Right ventricle myocardium inferior (tissue), 1 donor: Measurements from ENCODE around the gene DDX11. TPM values are rescaled to one million over a fixed set of nuclear protein-coding genes. Genes with fewer than 3 reads are reported as not detected.
"Not testable (repeated sequence)": the region's sequence is repeated elsewhere in the genome, so short reads cannot be mapped to it uniquely, and the experiment has no call there.

Experiments used
- ATAC-seq: fragments of 200-7000 bp; cut with Tn5 transposase; one replicate; pipeline ENCODE4 v1.9.1; 2020; ENCODE audit warnings: mild to moderate bottlenecking, moderate library complexity
- DNase-seq: peaks from one replicate; pipeline ENCODE4 v3.0.0; 2021; ENCODE audit errors: missing footprints
- intact Hi-C: fragments of 100-400 bp; cut with DNase I; formaldehyde crosslinking; loops from one replicate; pipeline ENCODE4 v1.11.0; 2022
- long read RNA-seq: library from polyadenylated mRNA; unstranded; transcript quantifications from one replicate; pipeline ENCODE4 v2.0.0, GENCODE V29; 2021
- total RNA-seq: library from RNA; stranded (reverse); fragmentation: NEBNext Ultra II Directional; extraction: Animal tissue kit (Norgen Biotek cat#: 25700); gene quantifications from one replicate; pipeline ENCODE4 v1.2.1, GENCODE V29; 2021
- donor health status: DM: no; HTN: yes; CAD: no; lungs with severe emphysema.

DDX11 gene
- 6.5 TPM for total RNA-seq
- long read RNA-seq, partial matches to known transcripts, result 0 of 3 reads
- long read RNA-seq, other reads (novel, unspliced or antisense), result 3 of 3 reads

DNA sequence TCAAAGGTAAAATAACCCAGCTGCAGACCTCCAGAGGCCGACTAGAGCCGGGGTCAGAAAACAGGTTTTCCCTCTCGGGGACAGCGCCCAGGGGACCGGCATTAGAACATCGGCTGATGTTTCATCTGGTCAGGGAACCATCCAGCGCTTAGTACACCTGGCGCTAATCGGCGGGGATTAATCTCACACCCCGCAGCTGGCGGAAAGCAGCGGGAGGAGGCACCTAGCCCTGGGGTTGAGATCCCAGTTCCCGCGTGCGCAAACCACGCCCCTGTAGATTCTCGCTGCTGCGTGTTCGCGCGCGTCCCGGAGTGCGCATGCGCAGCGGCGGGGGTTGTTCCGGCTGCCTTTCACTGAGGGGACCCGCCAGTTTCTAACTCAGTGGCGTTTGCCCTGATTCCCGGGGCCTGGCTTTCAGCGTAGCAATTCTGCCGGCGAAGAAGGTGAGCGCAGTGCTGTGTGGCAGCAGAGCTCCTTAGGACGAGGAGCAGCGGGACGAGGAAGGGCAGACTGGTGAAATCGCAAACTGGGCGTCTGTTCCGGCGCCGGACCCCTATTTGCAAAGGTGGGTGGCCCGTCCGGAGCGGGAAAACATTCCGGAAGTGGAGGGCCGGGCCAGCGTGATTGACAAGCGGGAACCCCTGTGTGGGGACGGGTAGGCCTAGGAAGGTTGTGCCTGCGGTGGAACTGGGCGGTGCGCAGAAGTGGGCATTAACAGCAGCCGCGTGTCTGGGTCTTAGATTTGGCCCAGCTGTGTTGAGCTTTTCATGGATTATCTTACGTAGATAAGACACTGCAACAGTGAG, at the start of gene DDX11:
TSS of gene DDX11 (plus strand) at position 334 of the 806 bp plus-strand sequence. CDS start 4,534 bp downstream, outside the sequence.
- intact Hi-C loops, result not testable (repeated sequence)
- peak; percentile 94 for DNase-seq
- peak; percentile 97 for ATAC-seq

DNA sequence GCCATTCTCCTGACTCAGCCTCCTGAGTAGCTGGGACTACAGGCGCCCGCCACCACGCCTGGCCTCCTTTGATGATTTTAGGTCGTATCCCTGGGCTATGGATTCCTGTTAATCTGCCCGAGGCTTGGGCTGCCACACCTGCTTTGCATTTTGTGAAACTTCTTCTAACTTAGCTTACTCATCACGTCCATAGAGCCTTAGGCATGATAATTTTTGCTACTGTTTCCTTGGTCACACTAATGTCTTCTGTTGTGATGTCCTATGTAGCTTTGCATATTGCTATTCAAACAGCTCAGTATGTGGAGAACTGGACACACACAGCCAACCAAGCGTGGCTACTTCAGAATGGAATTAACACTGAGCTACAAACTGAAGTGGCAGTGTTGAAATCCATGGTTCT, 47.5 kb upstream of the DDX11 start:
- DNase-seq (no peak), ATAC-seq (no peak)
- intact Hi-C loops, result no loop called here

DNA sequence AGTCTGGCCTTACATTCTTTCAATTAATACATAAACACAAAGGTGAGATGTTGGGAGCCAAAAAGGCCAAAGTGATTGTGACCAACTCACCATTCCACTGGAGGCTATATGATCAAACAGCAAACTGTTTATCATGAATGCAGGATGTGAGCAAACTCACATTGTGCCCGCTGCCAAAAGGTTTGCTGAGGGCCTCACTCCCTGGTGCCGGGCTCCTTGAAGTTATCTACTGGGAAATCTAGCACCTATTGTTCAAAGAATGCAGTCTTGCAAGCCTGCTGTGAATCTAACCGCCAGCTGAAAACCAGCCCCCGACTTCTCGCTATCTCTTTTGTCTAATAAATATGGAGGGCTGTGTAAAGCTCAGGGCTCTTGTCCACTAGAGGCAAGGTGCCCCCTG, 46.7 kb upstream of the DDX11 start:
- intact Hi-C loops, DNase-seq, ATAC-seq: not testable (repeated sequence)

DNA sequence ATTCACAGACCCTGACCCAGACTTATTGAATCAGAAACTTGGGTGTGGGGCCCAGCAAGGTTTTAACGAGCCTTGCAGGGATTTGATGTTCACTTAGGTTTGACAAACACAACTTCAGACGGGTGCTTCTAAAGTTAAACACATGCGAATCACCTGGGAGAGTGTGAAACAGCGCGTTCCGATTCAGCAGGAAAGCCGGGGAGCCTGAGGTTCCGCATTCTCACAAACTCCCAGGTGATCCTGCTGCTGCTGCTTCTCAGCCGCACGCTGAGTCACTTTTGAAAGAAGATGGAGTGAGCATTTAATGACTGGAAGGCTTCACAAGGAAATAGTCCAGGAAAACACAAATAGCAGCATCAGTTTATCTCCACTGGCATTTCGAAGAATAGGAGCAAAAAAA, 44.2 kb upstream of the DDX11 start:
- intact Hi-C loops, result no loop called here
- ATAC-seq (no peak), DNase-seq (no peak)

DNA sequence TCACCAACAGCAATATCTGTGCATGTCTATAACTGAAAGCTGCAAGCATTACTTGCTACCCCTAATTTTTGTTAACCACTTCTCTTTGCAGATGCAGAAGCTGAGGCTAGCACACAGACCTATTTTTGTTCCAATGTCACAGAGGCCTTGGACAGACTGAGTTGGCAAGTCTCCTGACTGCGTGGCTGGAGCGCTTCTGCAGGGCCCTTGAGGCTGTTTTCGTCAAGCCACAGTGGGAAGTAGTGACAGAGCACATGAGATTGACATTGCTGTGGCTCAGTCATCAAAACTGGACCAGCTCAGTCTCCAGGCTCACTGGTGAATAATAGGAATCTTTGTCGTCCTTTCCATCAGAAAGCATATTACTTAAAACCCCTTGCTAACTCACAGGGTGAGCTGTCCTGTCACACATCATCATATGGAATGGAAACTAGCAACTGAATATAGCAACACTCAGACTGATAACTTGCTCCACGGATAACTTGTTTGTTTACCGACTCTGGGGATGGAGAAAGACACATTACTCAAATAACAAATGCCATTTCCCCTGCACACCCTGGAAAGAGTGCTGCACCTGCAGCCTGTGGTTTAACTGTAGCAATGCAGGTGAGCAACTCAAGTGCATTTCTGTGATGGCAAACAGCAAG, 43.6 kb upstream of the DDX11 start:
- ATAC-seq, result peak; percentile 93
- DNase-seq, result no peak
- intact Hi-C loops, result no loop called here

DNA sequence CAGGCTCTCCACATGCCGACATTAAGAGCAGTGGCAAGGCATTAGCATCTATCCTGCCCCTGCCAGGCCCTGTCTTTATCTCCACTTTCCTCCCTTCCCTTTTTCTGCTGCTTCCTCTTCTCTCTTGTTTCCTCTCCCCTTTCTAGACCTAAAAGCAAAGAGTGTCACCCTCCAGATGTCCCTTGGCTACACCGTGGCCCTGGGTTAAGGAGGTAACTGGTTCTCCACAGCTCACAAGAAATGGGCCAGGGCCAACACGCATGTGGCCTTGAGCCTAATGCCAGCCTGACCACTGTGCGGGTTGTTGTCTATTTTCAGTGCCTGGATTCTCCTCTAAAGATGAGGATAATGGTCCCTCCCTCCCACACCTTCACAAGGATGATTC, 41.7 kb upstream of the DDX11 start:
- ATAC-seq, result no peak
- intact Hi-C loops, result no loop called here

DNA sequence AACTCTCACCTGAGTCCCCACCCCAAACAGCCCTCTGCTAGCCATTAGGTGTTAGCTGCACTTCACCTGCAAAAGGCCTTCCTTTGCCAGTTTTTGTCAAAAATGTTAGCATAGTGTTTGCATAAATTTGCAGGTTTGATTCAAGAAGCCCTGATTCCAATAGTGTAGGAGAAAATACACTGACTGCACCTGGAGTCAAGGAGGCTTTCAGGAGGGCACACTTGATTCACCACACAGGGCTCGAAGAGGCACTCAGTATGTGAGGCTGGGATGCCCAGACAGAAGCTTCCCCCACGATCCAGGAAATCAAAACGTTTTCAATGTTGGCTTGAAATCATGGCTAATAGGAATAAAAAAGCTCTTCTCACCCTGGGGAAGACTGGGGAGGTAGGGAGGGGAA, 40.5 kb upstream of the DDX11 start:
- DNase-seq (no peak), ATAC-seq (no peak)
- intact Hi-C loops, result no loop called here

More for the DNA sequence above, 41.7 kb upstream of the DDX11 start:
- DNase-seq, result no peak

DNA sequence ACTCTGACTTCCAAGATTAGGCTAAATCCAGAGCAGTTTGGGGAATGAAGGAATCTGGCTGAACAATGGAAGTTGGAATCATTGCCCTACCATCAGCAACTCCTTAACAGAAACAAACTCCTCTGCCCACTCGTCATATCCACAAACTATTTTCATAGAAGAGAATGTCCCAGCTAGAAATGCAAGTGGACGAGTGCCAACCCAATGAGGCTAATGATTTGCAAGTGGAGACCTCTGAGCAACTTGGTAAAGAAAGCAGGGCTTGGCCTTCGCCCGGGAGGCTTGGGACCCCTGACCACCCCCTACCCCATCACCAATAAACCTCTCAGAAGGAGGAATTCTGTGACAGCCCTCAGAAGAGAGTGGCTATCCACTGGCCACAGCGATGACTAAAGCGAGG, 40.0 kb upstream of the DDX11 start:
- intact Hi-C loops, result no loop called here
- DNase-seq, result no peak
- no peak for ATAC-seq

DNA sequence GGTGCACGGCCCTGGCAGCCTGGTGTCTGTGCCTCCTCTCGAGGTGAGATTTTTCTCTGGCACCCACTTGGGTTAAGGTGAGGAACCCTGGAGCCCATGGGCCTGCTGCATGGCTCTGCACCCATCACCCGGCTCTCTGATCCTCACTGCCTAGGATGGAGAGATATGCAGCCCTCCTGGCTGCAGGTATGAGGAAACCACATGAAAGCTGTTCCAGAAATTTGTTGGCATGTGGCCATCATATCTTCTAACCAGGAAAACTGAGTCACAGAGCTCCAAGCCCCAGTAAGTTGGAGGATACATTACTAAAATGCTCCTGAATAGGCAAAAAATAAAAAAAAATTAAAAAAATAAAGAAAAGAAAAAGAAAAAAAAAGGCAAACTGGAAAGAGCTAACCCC, 39.3 kb upstream of the DDX11 start:
- ATAC-seq, result no peak
- no peak for DNase-seq
- intact Hi-C loops, result no loop called here

DNA sequence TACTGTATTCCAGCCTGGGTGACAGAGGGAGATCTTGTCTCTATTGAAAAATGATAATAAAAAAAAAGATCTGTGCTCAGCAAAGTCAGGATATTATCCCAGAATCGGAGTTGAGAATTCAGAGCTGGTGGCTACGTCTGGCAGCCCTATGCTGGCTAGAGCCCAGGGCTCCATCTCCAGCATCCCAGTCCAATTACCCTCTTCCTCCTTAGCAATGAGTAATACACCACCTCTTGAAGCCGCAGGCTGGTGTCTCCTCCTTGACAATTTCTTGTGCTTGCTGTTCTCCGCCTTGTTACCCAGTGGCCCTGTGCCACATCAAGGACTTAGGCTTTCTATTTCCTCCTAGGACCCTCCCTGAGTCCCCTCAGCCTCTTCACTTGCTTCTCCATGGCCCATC, 38.4 kb upstream of the DDX11 start:
- intact Hi-C loops, result no loop called here
- ATAC-seq (no peak), DNase-seq (no peak)

DNA sequence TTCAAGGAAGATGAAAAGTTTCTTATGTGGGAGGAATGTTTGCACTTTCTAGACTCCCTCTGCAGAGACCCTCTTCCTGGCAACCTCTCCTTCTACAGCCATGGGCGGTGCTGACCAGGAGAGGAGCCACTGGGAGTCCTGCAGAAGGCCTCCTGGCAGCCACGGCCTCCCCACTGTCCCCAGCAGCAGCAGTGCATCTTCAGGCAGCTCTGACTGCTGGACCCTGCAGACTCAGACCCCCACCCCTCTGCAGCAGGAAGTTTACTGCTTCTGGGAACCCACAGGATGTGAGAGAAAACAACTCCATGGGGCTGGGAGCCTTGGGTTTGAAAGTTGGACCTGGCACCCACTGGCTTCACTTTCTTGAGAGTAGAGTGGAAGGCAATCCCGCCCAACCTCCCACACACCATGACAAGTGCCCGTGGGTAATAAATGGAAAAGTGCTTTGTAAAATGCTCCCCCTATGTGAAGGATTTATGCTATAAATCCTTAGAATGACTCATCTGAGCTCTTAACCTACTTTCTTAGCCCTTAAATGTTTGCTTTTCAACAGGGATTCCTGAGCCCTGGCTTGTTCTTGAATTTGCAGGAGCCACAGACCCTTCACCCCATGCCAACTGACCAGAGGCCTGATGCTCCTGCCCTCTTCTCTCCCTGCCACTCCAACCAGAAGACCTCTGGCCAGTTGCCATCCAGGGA, 37.5 kb upstream of the DDX11 start:
- ATAC-seq, result no peak
- DNase-seq, result no peak
- intact Hi-C loops, result no loop called here

DNA sequence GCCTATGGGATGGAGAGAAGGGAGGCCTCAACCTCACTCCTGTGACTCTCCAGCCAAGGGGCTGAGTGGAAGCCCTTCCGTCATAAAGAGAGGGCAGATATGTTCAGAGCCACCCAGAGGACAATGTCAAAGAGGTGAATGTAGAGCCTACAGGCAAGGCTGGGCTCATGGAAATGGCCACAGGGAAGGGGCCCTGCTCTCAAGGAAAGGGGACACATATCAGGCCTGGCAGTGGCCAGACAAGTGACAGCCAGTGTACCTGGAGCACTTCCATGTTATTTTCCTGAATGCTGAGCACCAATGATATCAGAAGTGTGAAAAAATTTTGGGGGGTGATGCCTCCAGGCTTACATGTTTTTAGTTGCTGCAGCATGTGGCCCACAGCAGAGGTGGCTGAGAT, 36.6 kb upstream of the DDX11 start:
- ATAC-seq (peak; percentile 8), DNase-seq (no peak)
- intact Hi-C loops, result no loop called here

DNA sequence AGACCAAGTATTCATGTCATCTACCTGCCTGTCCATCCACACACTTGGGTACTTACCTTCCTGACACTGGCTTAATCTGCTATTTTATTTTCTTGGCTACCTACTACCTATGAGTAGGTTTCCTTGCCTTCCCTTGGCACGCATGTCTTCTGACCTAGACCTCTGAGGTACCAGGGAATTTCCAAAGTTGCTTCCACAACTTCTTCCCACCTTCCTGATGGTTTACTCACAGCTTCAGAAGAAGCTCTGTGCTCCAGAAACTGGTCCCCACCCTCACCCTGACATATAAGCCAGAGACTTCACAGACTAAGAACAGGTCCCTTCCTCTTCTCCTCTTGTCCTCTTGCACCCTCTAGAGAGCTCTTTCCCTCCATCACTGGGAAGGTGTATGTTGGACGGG, 35.7 kb upstream of the DDX11 start:
- intact Hi-C loops, result no loop called here
- no peak for ATAC-seq
- no peak for DNase-seq

DNA sequence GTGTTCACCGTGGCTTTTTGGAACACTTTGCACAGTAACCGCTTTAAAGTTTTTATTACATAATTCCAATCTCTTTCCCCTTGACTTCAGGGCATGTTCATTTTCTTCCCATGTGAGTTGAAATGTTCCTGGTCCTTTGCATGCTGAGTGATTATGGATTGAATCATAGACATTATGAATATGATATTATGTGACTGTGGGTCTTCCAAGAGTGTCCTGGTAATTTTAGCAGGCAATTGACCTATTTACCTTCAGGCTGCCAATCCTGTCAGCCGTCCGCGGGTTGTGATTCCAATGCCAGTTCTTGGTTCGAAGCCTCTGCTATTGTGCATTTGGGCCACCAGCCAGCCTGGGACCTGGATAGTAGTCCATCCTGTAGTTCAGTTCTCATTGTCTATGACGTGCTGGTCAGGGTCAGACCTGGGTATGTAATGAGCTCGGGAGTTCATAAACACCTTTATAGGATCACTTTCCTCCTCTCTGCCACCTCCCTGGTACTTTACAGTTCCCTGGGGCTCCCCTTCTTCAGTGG, 32.6 kb upstream of the DDX11 start:
- intact Hi-C loops, result no loop called here
- peak; percentile 64 for ATAC-seq
- DNase-seq, result no peak

DNA sequence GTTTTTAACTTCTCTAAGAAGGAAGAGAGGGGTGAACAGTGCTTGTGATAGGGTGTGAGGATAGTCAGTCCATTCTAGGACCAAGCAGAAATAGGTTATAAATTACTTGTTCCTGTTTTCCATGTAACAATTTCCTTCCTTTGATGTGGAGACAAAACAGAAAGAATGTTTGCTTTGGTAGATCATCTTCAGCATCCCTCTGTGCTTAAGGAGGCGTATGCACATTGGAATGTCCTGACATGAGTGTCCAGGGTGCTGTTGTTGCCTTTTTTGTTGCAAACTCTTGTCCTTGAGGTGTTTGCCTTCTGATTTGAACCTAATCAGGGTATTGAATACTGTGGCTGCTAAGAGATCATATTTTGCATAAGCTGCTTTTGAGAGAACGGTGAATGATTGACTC, 23.5 kb upstream of the DDX11 start:
- intact Hi-C loops, result loop anchor here (5.0 kb wide), 1 partner anchor 63 kb away; no protein-coding TSS in a partner anchor
- not testable (repeated sequence) for DNase-seq

DNA sequence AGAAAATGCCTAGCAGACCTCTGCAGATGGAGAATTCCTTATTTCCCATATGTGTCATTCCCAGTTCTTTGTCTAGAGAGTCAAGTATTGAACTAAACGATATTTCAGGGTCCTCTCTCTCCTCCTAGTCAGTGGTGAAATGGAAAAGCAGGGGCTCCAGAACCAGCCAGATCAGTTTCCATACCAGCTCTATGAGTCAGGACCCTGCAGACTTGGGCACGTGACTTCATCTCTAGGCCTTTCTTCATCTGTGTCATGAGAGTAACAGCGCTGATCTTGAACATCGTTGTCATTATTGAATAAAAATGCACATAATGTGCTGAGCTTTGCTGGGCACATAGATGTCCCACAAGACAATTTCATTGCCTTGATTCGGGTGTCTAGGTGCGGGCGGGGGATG, 23.1 kb upstream of the DDX11 start:
- not testable (repeated sequence) for ATAC-seq, DNase-seq
- intact Hi-C loops, result loop anchor here (5.0 kb wide), 1 partner anchor 63 kb away; no protein-coding TSS in a partner anchor

More for the DNA sequence above, 23.5 kb upstream of the DDX11 start:
- not testable (repeated sequence) for ATAC-seq

DNA sequence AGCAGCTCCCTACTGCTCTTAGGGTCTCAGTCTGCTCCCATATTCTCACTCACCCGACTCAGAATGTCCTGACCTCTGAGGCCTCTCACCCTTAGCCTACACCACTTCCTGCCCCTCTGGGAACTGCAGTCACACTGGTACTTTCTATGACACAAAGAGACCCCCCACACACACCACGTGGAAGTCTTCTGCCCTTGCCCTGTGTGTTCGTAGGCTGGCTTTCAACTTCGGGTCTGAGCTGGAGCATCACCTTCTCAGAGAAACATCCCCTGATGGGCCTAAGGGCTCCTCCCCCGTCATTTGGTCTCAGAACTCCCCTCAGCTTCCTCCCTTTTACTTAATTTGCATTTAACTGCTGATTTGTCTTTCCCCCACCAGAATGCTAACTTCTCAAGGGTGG, 22.0 kb upstream of the DDX11 start:
- not testable (repeated sequence) for DNase-seq, ATAC-seq
- intact Hi-C loops, result loop anchor here (5.0 kb wide), 1 partner anchor 64 kb away; no protein-coding TSS in a partner anchor

DNA sequence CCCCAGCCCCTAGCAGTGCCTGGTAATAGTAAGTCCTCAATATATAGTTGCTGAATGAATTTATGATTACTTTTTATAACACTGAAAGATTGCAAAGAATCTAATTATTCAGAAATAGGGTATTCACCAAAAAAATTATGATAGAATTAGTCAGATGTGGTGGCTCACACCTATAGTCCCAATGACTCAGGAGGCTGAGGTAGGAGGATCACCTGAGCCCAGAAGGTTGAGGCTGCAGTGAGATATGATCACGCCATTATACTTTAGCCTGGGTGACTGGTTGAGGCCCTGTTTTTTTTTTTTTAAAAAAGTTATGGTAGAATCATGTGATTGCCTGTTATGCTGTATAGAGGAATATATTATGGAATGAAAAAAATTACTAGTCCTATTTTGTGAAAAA, 21.5 kb upstream of the DDX11 start:
- intact Hi-C loops, result loop anchor here (5.0 kb wide), 1 partner anchor 65 kb away; no protein-coding TSS in a partner anchor
- not testable (repeated sequence) for DNase-seq, ATAC-seq
